ENCODE data around the gene BTN1A1. TPM values are rescaled to one million over a fixed set of nuclear protein-coding genes. Genes with fewer than 3 reads are reported as not detected.
A peak's percentile ranks its signal among the peaks of the same experiment; 100 is the strongest.

The BTN1A1 gene
- total and polyA plus RNA-seq, 9 of the 15 experiments (the other 6 are each of a cell fraction or from before 2014, with no cell fraction given), result 0.01 to 0.15 (median 0.06) TPM; not detected in 4

DNA sequence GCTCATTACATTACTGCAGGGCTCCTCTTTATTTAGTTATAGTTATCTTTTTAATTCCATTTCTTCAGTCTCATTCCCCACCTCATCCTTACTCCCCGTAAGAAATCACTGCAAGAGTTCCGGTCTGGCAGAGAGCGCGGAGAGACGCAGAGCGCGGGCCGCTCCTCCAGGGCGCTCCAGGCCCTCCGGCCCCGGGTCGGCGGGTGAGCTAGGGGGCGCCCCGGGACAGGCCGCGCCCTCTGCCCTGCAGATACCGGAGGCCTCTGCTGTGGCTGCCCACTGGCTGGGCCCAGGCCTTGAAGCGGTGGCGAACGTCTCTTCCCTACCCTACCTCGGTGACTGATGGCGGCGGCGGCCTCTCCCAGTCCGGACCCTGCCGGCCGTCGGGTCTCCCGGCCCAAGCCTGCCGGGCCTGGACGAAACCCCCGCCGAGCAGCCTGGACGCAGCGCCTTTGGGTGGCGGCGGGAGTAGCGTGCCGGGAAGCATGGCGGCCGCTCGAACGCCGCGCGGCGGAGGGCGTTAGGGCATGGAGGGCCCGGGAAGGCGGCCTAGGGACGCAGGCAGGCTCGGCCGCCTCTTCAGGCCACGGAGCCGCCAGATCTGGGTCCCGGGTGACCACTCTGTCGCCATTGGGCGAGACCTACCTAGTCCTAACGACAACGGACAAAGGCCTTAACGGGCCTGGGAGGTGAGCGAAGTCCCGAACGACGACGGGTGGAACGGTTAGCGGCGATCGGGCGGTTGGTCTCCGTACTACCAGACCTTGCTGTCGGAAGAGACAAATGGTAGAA lies 21.7 kb downstream of the BTN1A1 start (continued):
- TF ChIP-seq NFE2 (IDR thresholded peaks at IDR 0.05; ENCODE audit: low read depth), result no peak; the same call in 1 of the 2 replicates
- no peak for TF ChIP-seq ZNF41 (CRISPR knock-in tag; conservative IDR thresholded peaks at IDR 0.05)
- 0 out of 4 replicates have a peak, but pooled peaks of 1 of the 2 experiments have one; percentile 62 for TF ChIP-seq FOXA3 (CRISPR knock-in tag; conservative IDR thresholded peaks at IDR 0.05 in 1 of 2, IDR thresholded peaks at IDR 0.05 in 1 of 2)
- TF ChIP-seq CBX8 (IDR thresholded peaks at IDR 0.05; ENCODE audit: borderline replicate concordance, extremely low read depth, low read depth, low read length, poor library complexity, severe bottlenecking), result no peak
- TF ChIP-seq COPS2 (conservative IDR thresholded peaks at IDR 0.05), result no peak
- no peak for TF ChIP-seq PYGO2 (tag; IDR thresholded peaks at IDR 0.05)
- no peak for TF ChIP-seq NCOA4 (IDR thresholded peaks at IDR 0.05; ENCODE audit: partially characterized antibody)
- no peak for TF ChIP-seq SNRNP70 (optimal IDR thresholded peaks at IDR 0.05; ENCODE audit: low read depth, low read length)
- no peak for TF ChIP-seq ZNF717 (CRISPR knock-in tag; IDR thresholded peaks at IDR 0.05)
- TF ChIP-seq, protein P1, sequence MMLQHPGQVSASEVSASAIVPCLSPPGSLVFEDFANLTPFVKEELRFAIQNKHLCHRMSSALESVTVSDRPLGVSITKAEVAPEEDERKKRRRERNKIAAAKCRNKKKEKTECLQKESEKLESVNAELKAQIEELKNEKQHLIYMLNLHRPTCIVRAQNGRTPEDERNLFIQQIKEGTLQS (IDR thresholded peaks at IDR 0.05), result no peak
- TF ChIP-seq, protein P1 (CRISPR knock-in tag; conservative IDR thresholded peaks at IDR 0.05), result peak; percentile 44; the same call in 1 of the 2 replicates
- TF ChIP-seq, protein P2, sequence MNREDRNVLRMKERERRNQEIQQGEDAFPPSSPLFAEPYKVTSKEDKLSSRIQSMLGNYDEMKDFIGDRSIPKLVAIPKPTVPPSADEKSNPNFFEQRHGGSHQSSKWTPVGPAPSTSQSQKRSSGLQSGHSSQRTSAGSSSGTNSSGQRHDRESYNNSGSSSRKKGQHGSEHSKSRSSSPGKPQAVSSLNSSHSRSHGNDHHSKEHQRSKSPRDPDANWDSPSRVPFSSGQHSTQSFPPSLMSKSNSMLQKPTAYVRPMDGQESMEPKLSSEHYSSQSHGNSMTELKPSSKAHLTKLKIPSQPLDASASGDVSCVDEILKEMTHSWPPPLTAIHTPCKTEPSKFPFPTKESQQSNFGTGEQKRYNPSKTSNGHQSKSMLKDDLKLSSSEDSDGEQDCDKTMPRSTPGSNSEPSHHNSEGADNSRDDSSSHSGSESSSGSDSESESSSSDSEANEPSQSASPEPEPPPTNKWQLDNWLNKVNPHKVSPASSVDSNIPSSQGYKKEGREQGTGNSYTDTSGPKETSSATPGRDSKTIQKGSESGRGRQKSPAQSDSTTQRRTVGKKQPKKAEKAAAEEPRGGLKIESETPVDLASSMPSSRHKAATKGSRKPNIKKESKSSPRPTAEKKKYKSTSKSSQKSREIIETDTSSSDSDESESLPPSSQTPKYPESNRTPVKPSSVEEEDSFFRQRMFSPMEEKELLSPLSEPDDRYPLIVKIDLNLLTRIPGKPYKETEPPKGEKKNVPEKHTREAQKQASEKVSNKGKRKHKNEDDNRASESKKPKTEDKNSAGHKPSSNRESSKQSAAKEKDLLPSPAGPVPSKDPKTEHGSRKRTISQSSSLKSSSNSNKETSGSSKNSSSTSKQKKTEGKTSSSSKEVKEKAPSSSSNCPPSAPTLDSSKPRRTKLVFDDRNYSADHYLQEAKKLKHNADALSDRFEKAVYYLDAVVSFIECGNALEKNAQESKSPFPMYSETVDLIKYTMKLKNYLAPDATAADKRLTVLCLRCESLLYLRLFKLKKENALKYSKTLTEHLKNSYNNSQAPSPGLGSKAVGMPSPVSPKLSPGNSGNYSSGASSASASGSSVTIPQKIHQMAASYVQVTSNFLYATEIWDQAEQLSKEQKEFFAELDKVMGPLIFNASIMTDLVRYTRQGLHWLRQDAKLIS (CRISPR knock-in tag; IDR thresholded peaks at IDR 0.05), result peak; percentile 99
- TF ChIP-seq RCOR1 (IDR thresholded peaks at IDR 0.05; ENCODE audit: borderline replicate concordance in 1 of 2, low read depth in 2 of 2, low read length in 2 of 2), result peak; percentile 88 to 99
- TF ChIP-seq, protein P3, sequence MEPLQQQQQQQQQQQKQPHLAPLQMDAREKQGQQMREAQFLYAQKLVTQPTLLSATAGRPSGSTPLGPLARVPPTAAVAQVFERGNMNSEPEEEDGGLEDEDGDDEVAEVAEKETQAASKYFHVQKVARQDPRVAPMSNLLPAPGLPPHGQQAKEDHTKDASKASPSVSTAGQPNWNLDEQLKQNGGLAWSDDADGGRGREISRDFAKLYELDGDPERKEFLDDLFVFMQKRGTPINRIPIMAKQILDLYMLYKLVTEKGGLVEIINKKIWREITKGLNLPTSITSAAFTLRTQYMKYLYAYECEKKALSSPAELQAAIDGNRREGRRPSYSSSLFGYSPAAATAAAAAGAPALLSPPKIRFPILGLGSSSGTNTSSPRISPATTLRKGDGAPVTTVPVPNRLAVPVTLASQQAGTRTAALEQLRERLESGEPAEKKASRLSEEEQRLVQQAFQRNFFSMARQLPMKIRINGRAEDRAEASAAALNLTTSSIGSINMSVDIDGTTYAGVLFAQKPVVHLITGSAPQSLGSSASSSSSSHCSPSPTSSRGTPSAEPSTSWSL (CRISPR knock-in tag; IDR thresholded peaks at IDR 0.05; ENCODE audit: borderline replicate concordance), result no peak; the same call in 1 of the 2 replicates
- peak; percentile 87 to 92 for TF ChIP-seq MAZ (CRISPR knock-in tag; conservative IDR thresholded peaks at IDR 0.05 in 1 of 2, IDR thresholded peaks at IDR 0.05 in 1 of 2)
- TF ChIP-seq KLF6 (CRISPR knock-in tag; IDR thresholded peaks at IDR 0.05; ENCODE audit: borderline replicate concordance), result peak; percentile 77; the same call in 1 of the 2 replicates
- TF ChIP-seq KDM4B (IDR thresholded peaks at IDR 0.05; ENCODE audit: borderline replicate concordance in 2 of 2, low read depth in 1 of 2), result 0 out of 4 replicates have a peak, but pooled peaks of 1 of the 2 experiments have one; percentile 50
- peak; percentile 57 for TF ChIP-seq ZBTB34 (CRISPR knock-in tag; IDR thresholded peaks at IDR 0.05)
